ENCODE data around the gene NTRK2.

NTRK2 gene

DNA sequence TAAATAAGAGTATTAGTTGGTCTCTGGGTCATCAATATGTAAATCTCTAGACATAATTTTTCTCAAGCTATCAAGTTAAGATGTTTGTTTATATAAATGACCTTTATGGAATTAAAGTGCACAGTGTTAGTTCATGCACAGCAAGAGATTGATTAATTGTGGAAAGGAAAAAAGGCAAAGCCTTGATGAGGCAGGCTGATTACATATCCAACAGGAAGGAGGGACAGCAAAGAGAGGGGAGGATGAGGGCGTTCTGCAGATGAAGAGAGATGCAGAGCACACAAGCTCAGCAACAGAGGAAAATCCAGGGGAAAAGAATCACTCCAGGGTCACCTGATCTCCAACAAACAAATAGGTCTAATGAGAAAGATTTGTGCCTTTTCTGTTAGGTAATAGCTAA, 16.5 kb downstream of the NTRK2 start:
- DNase-seq = no peak

DNA sequence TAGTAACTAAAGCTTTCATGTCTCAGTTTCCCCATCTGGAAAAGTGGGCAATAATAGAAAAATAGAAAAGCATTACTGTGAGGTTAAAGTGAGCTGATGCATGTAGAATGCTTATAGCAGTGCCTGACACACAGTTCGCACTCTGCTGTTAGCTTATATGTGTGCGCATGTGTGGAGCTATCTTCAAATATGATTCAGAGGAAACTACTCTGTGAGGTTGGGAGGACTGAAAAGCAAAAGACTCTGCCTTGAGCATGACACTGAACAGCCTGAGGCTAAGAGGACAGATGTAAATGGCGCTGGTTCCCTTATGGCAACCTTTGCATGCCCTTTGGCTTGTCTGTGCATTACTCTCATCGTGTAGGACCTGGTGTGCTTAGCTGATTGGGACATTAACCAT, 19.4 kb downstream of the NTRK2 start:
- DNase-seq = no peak

GRCh38 chr9:84691634-84692033, 22.1 kb downstream of the NTRK2 start:
- DNase-seq = no peak

- no peak for DNase-seq
These were observed 24.7 kb downstream of the NTRK2 start for GRCh38 chr9:84694248-84694647.

DNA sequence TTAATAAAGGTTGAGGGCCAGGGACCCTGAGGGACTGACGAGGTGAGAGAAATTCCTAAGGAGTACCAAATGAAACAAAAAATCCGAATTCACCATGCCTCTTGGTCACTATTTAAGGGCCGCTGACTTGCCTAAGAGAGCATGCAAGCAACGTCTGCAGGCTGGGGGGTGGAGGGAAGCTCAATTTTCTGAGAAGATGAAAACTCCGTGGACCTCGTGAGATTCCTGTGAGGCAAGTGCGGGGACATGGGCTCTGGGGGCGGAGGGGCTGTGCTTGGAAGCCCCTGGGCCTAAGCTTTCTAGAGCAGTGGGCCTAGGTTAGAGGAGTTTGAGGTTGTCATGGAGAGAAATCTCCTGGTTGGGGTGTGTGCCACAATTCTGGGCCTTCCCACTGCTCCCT, 27.5 kb downstream of the NTRK2 start:
- DNase-seq = no peak

DNA sequence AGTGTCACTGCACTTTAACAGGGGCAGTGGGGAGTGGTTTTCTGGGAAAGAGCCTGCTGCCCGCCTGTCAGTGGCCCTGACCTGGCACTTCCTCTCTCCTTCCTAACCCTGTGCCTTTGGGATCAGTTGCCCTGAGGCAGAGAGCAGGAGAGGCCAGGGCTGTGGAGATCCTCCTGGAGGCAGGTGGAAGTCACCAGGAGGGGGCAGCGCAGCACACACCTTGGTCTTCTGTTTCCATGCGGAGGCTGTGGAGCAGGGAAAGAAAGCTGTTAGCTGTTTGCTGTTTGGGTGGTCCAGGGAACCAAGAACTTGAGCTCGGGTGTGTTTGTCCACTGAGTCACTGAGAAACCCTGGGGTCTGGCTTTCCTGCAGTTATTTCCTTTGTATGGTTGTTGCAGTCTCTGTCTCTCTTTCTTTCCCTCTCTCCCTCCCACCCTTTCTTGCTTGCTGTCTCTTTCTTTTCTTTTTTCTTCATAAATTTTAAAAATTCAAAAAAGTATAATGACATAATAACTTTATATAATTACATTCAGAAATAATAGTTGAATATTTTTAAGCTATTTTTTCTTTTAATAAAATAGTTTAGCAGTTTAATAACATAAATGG, 28.1 kb downstream of the NTRK2 start:
- DNase-seq = peak; percentile 67 to 77

DNA sequence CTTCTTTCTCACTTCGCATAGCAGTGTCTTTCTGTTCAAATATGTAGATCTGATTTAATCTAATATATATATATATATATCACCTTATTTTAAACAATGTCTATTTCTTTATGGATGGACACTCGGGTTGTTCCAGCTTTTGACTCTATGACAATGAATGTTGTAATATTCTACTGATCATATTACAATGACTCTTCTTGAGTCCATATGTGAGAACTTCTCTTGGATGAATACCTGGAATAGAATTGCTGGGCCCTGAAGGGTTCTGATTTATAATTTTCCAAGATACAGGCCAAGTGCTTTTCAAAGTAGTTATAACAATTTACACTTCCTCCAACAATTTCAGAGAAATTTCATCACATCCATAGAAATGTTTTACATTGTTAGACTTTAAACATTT, 28.8 kb downstream of the NTRK2 start:
- no peak for DNase-seq

- DNase-seq = no peak
These were observed 30.5 kb downstream of the NTRK2 start for GRCh38 chr9:84699984-84700383.

- DNase-seq = no peak
These were observed 32.3 kb downstream of the NTRK2 start for GRCh38 chr9:84701801-84702200.

GRCh38 chr9:84702471-84702870, 32.9 kb downstream of the NTRK2 start:
- DNase-seq = no peak

DNA sequence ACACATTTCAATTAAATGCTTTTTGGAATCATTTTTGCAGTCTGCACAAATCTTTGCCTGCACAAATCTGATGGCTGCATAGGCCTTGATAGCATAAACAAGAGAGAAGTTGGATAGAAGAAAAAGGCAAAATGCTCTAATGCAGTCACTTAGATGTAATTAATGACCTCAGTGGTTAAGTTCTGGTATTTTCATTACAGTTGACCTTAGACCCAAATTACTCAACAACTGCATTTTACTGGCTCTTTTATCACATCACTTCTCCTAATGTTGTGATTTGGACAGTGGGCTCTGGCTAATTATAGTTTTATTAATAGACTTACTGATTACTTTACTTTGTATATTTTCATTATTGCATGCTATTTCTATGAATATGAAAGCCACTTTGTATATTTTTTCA, 34.3 kb downstream of the NTRK2 start:
- no peak for DNase-seq

GRCh38 chr9:84705128-84705527, 35.6 kb downstream of the NTRK2 start:
- peak; percentile 12 to 57 for DNase-seq

DNA sequence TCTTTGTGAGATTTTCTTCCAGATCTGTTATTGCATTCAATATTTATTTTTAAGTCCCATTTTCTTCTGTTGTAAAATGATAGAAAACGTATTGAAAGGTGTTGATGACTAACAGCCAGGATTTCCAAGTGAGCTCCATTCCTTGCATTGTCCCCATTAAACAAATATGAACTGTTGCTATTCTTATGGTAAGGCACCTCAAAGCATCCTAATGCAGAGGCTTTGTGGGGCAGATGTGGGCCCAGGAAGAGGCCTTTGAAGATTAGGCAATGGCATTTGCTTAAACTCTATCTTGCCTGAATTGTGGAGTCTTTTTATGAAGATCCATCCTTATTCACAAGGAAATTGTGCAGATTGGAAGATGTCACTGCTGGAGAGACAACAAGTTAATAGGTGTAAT, 38.9 kb downstream of the NTRK2 start:
- DNase-seq = no peak

DNA sequence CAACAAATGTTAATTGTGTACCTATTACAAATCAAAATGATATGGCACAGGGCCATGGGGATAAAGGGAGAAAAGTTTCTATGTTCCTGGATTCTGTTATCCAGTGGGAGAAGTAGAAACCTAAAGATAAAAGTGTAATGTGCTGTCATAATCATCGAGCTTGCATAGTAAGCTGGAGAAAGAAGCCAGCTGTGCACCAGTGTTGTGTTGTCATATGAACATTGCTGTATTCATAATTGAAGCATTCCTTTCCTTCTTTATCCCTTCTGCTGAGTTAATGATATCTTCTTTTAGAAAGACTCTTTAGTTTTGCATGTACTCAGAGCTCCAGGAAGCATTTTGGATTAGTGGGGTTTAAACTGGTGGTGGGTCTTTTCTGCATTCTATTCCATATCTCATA, 39.5 kb downstream of the NTRK2 start:
- DNase-seq = no peak

DNA sequence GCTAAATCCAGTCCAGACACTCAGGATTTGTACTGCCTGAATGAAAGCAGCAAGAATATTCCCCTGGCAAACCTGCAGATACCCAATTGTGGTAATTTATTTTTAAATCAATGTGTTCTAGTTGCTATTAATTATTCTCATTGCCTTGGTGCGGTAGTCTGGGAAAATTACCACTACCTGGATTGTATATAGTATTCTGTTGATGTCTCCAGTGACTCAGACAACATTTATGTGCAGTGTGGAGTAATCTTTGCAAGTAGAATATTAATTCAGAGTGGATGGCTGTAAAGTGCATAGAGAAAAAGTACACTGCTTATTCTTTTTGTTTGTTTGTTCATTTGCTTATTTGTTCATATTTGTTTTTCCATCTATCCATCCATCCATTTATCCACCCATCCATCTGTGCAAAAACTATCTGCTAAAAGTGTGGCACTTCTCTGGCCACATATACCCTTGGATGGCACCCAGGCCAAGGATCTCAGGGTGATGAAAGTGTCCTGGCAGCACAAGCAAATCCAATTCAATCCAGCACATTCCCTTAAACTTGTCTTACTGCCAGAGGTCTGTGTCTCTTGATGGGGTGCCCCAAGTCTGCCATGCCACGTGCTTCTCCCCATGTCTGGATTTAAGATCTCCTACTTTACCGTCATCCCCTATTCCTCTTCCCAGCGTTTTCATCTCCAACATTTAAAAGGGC, 41.3 kb downstream of the NTRK2 start:
- no peak for DNase-seq

DNA sequence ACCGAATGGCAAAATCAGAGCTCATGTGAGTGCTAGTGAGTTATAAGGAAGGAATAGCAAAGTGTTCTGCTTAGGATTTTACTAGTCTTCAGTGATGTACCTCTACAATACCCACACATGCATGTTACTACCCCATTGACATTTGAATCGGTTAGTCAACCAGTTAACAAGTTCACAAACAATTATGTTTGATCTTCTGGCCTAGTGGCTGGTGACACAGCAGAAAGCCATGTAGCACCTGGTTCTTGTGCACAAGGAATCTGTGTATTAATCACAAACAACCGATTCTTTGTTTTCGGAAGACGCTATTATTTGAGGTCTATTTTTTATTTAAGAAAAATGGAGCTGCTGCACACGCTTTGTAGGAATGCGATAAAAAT, 41.9 kb downstream of the NTRK2 start:
- peak in 1 of 2 experiments; percentile 26 for DNase-seq

- peak; percentile 79 to 95 for DNase-seq
These were observed 42.4 kb downstream of the NTRK2 start for GRCh38 chr9:84711936-84712335.

- DNase-seq = no peak
These were observed 46.7 kb downstream of the NTRK2 start for GRCh38 chr9:84716217-84716616.

DNA sequence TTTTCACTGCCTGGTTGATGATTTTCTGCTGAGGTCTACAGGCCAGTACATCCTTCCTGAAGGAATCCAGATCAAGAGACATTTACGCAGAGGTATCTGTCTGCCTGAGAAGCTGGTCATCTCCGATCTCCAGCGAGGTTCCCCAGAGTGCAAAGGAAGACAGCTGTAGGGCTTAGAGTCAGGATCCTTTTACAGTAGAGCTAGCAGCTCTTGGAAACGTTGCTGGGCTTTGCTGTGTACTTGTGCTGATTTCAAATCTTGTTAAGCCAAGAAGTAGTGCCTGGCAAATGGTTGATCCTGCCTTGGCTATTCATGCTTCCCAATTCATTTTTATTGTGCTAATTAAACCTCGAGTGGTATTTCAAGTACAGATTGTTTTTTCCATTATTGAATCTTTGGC, 48.9 kb downstream of the NTRK2 start:
- DNase-seq = no peak

DNA sequence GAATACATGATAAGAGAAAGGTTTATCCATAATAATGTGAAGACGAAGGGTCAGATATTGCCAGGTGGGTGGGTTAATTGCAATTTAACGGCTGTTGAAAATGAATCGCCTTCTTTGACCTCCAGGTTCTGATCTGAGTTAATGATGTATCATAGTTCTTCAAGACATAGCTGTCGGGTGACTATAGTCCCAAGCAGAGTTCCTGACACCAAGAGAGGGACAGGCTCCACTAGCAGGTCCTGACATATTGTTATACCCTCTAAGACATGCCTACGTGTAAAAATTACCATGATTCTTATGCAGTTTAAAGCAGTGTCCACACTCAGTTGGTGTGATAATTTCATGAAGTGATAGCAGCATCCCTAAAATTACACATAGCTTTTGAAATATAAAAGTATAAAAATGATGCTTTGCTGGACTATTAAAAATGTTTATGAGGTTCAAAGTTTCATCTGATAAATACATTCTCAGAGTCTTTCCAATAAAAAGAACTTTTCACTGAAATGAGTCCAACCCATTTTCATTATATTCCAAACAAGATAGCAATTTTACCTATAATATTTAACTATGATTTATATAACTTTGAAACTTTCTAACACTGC, 53.0 kb downstream of the NTRK2 start:
- no peak for DNase-seq

DNA sequence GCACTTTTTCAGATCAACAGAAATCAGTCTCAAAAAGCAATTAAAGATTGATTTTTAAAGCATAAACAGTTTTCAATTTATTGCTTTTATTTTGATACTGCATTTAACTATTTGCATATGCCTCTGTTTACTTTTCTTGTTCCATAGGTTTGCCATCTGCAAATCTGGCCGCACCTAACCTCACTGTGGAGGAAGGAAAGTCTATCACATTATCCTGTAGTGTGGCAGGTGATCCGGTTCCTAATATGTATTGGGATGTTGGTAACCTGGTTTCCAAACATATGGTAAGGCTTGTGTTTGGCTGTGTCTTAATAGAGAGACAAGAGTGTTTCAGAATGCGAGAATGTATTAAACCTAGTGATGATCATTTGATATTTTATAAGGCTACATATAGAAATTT, 53.9 kb downstream of the NTRK2 start:
- DNase-seq = no peak

GRCh38 chr9:84731696-84732095, 62.2 kb downstream of the NTRK2 start:
- DNase-seq = no peak

DNA sequence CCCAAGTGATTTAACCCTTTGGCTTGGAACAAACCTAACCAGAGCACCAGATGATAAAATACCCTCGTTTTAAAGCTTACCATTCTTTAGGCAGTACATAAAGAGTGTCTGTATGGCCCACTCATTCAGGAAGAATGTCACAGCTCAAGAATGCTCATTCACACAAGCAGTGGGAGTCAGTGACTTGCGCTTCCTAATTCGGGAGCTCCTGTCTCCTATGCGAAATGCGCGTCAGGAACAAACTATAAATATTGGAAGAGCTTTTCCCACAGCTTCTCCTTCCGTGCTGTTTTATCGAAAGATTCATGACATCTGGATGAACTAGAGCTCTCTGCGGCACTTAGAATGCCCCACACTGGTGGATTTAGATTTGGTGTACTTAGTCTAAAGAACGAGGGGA, 66.6 kb downstream of the NTRK2 start:
- no peak for DNase-seq

DNA sequence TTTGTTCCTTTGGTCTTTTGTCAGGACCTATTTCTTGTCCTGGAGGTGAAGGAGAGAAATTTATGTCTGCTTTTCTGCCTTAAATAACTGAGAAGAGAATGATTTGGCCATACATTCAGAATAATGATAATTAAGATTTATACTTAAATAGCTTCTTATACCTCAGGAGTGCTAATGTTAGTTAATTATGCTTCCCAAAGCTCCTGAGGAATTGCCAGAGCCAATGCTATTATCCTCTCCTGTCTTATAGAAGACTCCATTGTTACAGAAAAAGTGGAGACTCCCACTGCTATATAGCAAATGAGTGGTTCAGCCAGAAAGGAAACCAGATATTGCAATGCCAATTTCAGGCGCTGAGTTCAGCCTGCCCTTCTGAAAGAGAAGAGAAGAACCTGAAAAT, 67.0 kb downstream of the NTRK2 start:
- DNase-seq = no peak

- no peak for DNase-seq
These were observed 68.8 kb downstream of the NTRK2 start for GRCh38 chr9:84738353-84738752.
